ENCODE measurements around the gene EVI5.
"Not testable (repeated sequence)": the region's sequence is repeated elsewhere in the genome, so short reads cannot be mapped to it uniquely, and the experiment has no call there.

The EVI5 gene

DNA sequence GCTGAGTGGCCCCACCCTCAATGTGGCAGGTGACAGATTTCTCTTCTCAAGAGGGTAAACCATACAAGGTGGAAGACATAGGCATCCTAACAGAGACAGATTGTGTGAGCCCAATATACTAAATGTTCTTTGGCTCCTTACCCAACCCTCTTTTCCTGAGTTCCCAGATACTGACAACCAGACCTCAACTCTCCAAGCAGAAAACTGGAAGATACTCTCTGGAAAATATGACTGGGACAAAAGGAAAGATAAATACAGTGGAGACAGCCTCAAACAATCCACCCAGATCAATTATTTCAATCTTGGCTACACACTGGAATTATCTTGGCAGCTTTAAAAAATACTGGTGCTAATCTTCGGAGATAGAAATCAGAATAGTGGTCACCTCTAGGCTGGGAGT lies 6.5 kb downstream of the EVI5 start:
- no peak for DNase-seq (ENCODE audit: low spot score)
- no peaks in the 10 kb centered on the region for H3K9me3 Mint-ChIP-seq
- no peak overlapping the region for H3K27ac Mint-ChIP-seq
- H3K27me3 Mint-ChIP-seq (ENCODE audit: low read depth), result peaks cover 62% of the 10 kb centered on the region
- H3K4me1 Mint-ChIP-seq (ENCODE audit: low read depth), result no peaks in the 10 kb centered on the region
- H3K36me3 Mint-ChIP-seq (ENCODE audit: low read depth), result no peaks in the 10 kb centered on the region
- H3K4me3 Mint-ChIP-seq, result no peak overlapping the region

GRCh38 chr1:92774407-92774806 lies 10.5 kb downstream of the EVI5 start:
- no peaks in the 10 kb centered on the region for H3K4me1 Mint-ChIP-seq (ENCODE audit: low read depth)
- H3K27me3 Mint-ChIP-seq (ENCODE audit: low read depth), result peaks cover 40% of the 10 kb centered on the region
- no peak for DNase-seq (ENCODE audit: low spot score)
- H3K36me3 Mint-ChIP-seq (ENCODE audit: low read depth), result no peaks in the 10 kb centered on the region
- no peaks in the 10 kb centered on the region for H3K9me3 Mint-ChIP-seq
- no peak overlapping the region for H3K4me3 Mint-ChIP-seq
- H3K27ac Mint-ChIP-seq, result no peak overlapping the region

- not testable (repeated sequence) for H3K4me3 Mint-ChIP-seq; H3K36me3 Mint-ChIP-seq (ENCODE audit: low read depth); H3K27ac Mint-ChIP-seq; H3K4me1 Mint-ChIP-seq (ENCODE audit: low read depth); H3K9me3 Mint-ChIP-seq; DNase-seq (ENCODE audit: low spot score)
- peaks cover 34% of the 10 kb centered on the region for H3K27me3 Mint-ChIP-seq (ENCODE audit: low read depth)
These were observed 11.2 kb downstream of the EVI5 start for GRCh38 chr1:92773749-92774148.

DNA sequence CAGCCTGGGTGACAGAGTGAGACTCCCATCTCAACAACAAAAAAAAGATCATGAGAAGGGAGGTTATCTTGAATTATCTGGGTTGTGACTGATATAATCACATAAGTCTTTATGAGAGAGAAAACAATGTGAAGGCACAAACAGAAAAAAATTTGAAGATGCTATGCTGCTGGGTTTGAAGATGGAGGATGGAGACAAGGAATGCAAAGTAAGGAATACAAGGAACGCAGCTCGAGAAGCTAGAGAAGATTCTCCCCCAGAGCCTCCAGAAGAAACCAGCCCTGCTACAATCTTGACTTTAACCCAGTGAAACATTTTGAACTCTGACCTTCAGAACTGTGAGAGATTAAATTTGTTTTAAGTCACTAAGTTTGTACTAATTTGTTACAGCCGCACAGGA lies 15.1 kb downstream of the EVI5 start:
- H3K4me1 Mint-ChIP-seq (ENCODE audit: low read depth), result no peaks in the 10 kb centered on the region
- H3K9me3 Mint-ChIP-seq, result peaks cover 8% of the 10 kb centered on the region

DNA sequence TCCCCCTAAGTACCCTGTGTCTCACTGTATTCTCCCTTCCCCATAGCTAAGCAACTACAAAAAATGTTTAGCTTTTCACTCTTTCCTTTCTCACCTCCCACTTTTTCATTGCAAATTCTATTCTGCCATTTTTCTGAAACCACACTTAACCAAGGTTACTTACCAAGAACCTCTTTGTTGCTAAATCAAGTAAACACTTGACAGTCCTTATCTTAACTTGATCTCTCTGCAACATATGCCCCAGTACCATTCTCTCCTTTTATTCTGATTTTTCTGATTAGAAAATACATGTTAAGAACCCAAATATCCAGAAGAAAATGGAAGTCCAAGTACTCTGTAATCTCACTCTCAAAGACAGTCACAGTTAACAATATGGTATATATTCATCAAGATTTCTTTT lies 16.0 kb downstream of the EVI5 start:
- Mint-ChIP-seq H3K36me3 (ENCODE audit: low read depth) (no peaks in the 10 kb centered on the region), H3K9me3 (peaks cover 8% of the 10 kb centered on the region), H3K4me1 (ENCODE audit: low read depth) (no peaks in the 10 kb centered on the region), H3K4me3 (no peak overlapping the region), H3K27ac (no peak overlapping the region), H3K27me3 (ENCODE audit: low read depth) (peaks cover 19% of the 10 kb centered on the region)
- no peak for DNase-seq (ENCODE audit: low spot score)

More for the DNA sequence above, 15.1 kb downstream of the EVI5 start:
- no peak for DNase-seq (ENCODE audit: low spot score)
- peaks cover 22% of the 10 kb centered on the region for H3K27me3 Mint-ChIP-seq (ENCODE audit: low read depth)
- no peak overlapping the region for H3K4me3 Mint-ChIP-seq
- no peaks in the 10 kb centered on the region for H3K36me3 Mint-ChIP-seq (ENCODE audit: low read depth)
- H3K27ac Mint-ChIP-seq, result no peak overlapping the region

DNA sequence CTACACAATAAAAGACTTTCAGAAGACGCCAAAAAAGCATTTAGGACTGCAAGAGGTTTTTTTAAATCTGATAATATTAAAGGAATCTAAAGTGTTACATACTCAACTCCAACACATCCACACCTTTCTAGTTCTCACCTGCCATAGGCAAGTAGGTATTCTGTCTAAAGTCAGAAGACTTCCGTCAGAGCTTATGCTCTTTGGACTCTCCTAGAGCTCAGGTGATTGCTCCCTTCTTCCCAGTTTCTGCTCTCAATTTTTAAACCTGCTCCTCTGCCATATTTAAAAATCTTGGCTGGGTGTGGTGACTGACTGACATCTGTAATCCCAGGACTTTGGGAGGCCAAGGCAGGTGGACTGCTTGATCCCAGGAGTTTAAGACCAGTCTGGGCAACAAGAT lies 16.6 kb downstream of the EVI5 start:
- Mint-ChIP-seq H3K27me3 (ENCODE audit: low read depth) (peaks cover 16% of the 10 kb centered on the region), H3K36me3 (ENCODE audit: low read depth) (no peaks in the 10 kb centered on the region), H3K27ac (no peak overlapping the region), H3K4me3 (no peak overlapping the region), H3K9me3 (peaks cover 8% of the 10 kb centered on the region), H3K4me1 (ENCODE audit: low read depth) (no peaks in the 10 kb centered on the region)
- DNase-seq (ENCODE audit: low spot score), result no peak

GRCh38 chr1:92764116-92764515 lies 20.8 kb downstream of the EVI5 start:
- Mint-ChIP-seq H3K27me3 (ENCODE audit: low read depth) (peaks cover 19% of the 10 kb centered on the region), H3K4me3 (no peak overlapping the region), H3K4me1 (ENCODE audit: low read depth) (no peaks in the 10 kb centered on the region), H3K9me3 (peaks cover 8% of the 10 kb centered on the region), H3K27ac (no peak overlapping the region), H3K36me3 (ENCODE audit: low read depth) (no peaks in the 10 kb centered on the region)
- DNase-seq (ENCODE audit: low spot score), result no peak

- H3K9me3 Mint-ChIP-seq, result peaks cover 1% of the 10 kb centered on the region
- H3K4me1 Mint-ChIP-seq (ENCODE audit: low read depth), result no peaks in the 10 kb centered on the region
- no peaks in the 10 kb centered on the region for H3K36me3 Mint-ChIP-seq (ENCODE audit: low read depth)
- no peak for DNase-seq (ENCODE audit: low spot score)
- peaks cover 23% of the 10 kb centered on the region for H3K27me3 Mint-ChIP-seq (ENCODE audit: low read depth)
- H3K4me3 Mint-ChIP-seq, result no peak overlapping the region
- H3K27ac Mint-ChIP-seq, result no peak overlapping the region
These were observed 22.6 kb downstream of the EVI5 start for GRCh38 chr1:92762355-92762754.

GRCh38 chr1:92759361-92759760 lies 25.5 kb downstream of the EVI5 start:
- Mint-ChIP-seq H3K27ac (no peak overlapping the region), H3K9me3 (no peaks in the 10 kb centered on the region), H3K4me3 (no peak overlapping the region), H3K4me1 (ENCODE audit: low read depth) (no peaks in the 10 kb centered on the region), H3K36me3 (ENCODE audit: low read depth) (no peaks in the 10 kb centered on the region), H3K27me3 (ENCODE audit: low read depth) (peaks cover 20% of the 10 kb centered on the region)
- no peak for DNase-seq (ENCODE audit: low spot score)

- Mint-ChIP-seq H3K4me1 (ENCODE audit: low read depth) (peaks cover 3% of the 10 kb centered on the region), H3K9me3 (no peaks in the 10 kb centered on the region), H3K36me3 (ENCODE audit: low read depth) (no peaks in the 10 kb centered on the region), H3K27me3 (ENCODE audit: low read depth) (peaks cover 13% of the 10 kb centered on the region), H3K4me3 (no peak overlapping the region), H3K27ac (no peak overlapping the region)
- no peak for DNase-seq (ENCODE audit: low spot score)
These were observed 28.4 kb downstream of the EVI5 start for GRCh38 chr1:92756537-92756936.

DNA sequence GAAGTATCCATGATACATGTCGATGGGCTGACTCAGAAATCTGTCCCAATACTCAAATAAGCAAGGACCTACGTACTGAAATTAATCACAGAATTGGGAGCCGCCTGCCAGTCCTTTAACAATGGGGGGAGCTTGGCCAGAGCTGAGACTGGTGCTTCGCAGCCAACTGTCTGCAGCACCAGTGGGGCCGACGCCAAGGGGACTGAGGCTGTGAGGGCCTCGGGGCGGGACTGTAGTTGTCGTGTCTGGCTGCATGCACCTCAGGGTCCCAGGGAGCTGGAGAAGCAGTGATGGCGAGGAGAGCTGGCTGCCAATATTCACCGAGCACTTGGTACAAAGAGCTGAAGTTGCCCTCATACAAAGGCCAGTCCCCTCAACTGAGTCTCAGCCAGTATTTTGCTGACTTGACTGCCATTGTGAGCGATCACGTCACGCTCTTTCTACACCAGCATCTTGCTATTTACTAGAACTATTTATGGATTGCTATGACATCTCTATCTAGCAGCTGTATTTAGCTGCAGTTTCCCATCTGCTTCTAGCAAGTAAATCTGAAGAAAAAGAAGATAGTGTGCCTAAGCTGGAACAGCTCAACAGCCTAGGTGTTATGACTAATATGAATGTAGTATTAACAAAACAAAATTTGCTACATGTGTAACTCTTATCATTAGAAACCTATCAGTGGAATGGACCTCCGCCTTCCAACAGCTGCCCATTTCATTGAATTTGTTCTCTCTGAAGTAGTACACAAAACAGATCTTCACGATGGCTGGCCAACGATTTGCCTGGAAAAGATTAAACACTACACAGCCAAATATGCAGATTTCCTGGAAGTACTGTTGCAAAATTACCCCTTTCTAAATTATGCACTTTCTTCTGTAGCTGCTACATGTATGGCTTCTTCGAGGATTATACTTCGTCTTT lies 29.1 kb downstream of the EVI5 start:
- no peaks in the 10 kb centered on the region for H3K9me3 Mint-ChIP-seq
- H3K27ac Mint-ChIP-seq, result no peak overlapping the region
- no peak for DNase-seq (ENCODE audit: low spot score)

GRCh38 chr1:92754719-92755050 lies 30.2 kb downstream of the EVI5 start:
- peaks cover 3% of the 10 kb centered on the region for H3K4me1 Mint-ChIP-seq (ENCODE audit: low read depth)
- no peaks in the 10 kb centered on the region for H3K36me3 Mint-ChIP-seq (ENCODE audit: low read depth)
- no peak overlapping the region for H3K27ac Mint-ChIP-seq
- no peaks in the 10 kb centered on the region for H3K9me3 Mint-ChIP-seq
- no peak overlapping the region for H3K4me3 Mint-ChIP-seq
- no peak for DNase-seq (ENCODE audit: low spot score)
- peaks cover 14% of the 10 kb centered on the region for H3K27me3 Mint-ChIP-seq (ENCODE audit: low read depth)

More for the DNA sequence above, 29.1 kb downstream of the EVI5 start:
- Mint-ChIP-seq H3K4me3 (no peak overlapping the region), H3K4me1 (ENCODE audit: low read depth) (peaks cover 3% of the 10 kb centered on the region), H3K36me3 (ENCODE audit: low read depth) (no peaks in the 10 kb centered on the region), H3K27me3 (ENCODE audit: low read depth) (peaks cover 18% of the 10 kb centered on the region)

DNA sequence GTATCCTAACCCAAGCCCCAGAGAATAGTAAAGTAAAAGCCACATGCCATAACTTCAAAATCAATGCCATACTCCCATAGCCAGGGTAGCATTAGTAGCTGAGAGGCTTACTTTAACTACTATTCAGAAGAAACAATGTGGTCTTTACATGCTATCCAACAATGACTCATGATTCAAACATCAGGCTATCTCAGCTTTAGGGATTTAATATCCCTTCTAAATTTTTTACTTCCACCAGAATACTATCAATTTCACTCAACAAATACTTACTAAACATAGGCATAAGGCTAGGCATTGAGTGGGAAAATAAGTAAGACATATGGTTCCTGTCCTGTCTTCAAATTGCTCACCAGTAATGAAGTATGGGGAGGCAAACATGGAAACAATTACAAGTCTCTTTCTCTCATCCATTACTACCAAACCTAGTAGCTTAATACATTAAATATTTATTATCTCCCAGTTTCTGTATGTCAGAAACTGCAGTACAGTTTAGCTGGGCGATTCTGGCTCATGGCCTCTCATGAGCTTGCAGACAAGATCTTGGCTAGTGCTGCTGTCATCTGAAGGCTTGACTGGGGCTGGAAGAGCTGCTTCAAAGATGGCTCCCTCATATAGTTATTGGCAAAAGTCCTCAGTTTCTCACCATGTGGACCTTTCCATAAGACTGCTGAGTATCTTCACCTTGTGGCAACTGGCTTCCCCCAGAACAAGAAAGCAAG lies 30.7 kb downstream of the EVI5 start:
- no peak for DNase-seq (ENCODE audit: low spot score)
- H3K27me3 Mint-ChIP-seq (ENCODE audit: low read depth), result peaks cover 14% of the 10 kb centered on the region
- H3K4me3 Mint-ChIP-seq, result no peak overlapping the region
- no peak overlapping the region for H3K27ac Mint-ChIP-seq
- H3K36me3 Mint-ChIP-seq (ENCODE audit: low read depth), result no peaks in the 10 kb centered on the region
- no peaks in the 10 kb centered on the region for H3K9me3 Mint-ChIP-seq
- H3K4me1 Mint-ChIP-seq (ENCODE audit: low read depth), result peaks cover 3% of the 10 kb centered on the region

DNA sequence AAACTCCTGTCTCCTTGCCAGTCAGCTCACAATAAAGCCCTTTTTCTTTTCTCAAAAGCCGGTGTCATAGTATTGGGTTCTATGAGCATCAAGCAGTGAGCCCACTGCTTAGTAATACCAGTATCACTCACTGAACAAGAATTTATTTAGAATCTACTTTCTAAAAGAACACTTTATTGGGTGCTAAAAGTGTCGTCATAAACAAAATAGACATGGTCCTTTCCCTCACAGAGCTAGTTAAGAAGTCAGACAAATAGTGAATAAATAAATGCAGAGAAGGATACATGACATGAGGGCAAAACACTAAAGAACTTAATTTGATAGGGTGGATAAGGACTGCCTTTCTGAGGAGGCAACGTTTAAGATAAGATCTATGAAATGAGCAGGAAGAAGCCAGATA lies 32.2 kb downstream of the EVI5 start:
- Mint-ChIP-seq H3K9me3 (no peaks in the 10 kb centered on the region), H3K36me3 (ENCODE audit: low read depth) (no peaks in the 10 kb centered on the region), H3K4me3 (no peak overlapping the region), H3K27me3 (ENCODE audit: low read depth) (peaks cover 14% of the 10 kb centered on the region), H3K4me1 (ENCODE audit: low read depth) (peaks cover 3% of the 10 kb centered on the region), H3K27ac (no peak overlapping the region)
- DNase-seq (ENCODE audit: low spot score), result no peak

All from T-helper 2 cell treated with Interferon-gamma antibody and Interleukin-4, amounts not matched to agents 5 μg/mL and 100 μg/mL, for 36 hours (primary cell).